DMS 273 (cell line): ENCODE data around the gene FSCN2.

Experiments used
- DNase-seq: peaks from one replicate; lab custom pipeline; 2025; ENCODE audit not compliant: unreplicated experiment; lab: John Stamatoyannopoulos, UW

The FSCN2 gene

DNA sequence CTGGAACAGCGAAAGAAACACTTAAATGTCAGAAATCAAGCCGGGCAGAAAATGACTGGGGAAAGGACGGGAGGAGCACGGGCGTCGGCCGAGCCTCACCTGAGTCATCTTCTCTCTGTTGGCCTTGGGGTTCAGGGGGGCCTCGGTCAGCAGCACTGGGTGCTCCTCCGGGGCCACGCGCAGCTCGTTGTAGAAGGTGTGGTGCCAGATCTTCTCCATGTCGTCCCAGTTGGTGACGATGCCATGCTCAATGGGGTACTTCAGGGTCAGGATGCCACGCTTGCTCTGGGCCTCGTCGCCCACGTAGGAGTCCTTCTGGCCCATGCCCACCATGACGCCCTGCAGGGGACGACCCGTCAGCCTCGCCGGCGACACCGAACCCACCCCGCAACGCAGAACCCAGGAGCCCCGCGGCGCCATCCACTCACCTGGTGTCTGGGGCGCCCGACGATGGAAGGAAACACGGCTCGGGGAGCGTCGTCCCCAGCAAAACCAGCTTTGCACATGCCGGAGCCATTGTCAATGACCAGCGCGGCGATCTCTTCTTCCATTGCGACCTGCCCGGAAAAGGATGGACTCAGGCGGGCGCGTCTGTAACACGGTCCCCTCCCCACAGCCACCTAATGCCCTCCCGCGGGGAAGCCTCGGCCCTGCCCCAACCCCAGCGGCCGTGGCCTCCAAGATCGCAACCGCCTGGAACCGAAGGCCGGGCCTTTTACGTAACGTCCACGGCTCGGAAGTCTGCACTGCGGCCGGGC lies 16.2 kb upstream of the FSCN2 start:
- DNase-seq = no peak

DNA sequence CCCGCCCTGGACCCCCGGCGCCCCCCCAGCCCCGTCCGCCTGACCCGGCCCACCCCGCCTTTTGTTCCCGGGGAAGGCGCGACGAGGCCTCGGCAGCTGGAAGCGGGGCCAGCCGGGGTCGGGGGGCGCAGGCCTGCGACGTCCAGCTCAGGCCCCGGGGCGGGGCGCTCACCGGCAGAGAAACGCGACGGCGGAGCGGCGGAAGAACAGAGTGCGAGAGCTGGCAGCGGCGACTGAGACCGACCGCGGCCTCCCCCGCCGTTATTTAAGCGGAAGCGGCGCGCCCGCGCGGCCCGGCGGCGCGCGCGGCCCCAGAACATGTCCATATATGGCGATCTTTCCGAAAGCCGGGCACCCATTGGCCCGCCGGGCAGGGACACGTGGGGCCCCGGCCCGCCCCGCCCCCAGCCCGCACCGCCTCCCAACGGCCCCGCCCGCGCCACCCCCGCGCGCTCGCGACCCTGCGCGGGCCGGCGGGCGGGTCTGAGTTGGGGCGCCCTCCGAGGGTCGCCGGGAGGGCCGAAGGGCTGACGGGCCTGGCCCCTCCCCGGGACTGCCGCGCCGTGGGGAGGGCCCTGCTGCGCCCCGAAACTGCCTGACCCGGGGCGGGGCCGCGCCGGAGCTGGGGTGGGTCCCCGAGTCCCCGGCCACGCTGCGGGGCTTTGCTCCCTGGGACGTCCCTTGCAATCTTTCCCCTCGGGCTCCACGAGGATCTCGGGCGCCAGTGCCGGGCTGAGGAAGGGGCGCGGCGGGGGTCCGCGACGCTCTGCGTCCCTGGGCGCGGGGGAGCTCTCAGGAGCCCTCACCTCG lies 15.4 kb upstream of the FSCN2 start, which contains the start of gene ACTG1:
Gene ACTG1, minus strand, starts transcription at position 238 of the 810 bp plus-strand sequence. CDS start 445 bp downstream, outside the sequence.
- DNase-seq = peak; percentile 96

DNA sequence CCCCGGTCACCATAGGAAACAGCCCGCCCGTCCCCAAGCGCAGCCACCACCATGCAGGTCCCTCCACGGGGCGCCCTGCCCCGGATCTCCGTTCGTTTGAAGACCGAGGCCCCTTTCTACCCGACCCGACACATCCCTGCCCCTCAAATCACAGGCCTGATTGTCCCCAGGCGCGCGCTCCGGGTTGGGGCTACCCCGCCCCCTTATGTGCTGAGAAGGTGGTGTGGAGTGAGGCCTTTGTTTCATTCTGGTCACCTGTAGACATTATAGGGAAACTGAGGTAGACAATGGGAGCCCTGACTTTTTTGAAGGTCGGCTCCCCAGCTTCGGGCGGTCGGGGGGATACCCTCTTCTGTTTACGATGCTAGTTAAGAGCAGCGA lies 14.8 kb upstream of the FSCN2 start:
- DNase-seq = peak; percentile 81

DNA sequence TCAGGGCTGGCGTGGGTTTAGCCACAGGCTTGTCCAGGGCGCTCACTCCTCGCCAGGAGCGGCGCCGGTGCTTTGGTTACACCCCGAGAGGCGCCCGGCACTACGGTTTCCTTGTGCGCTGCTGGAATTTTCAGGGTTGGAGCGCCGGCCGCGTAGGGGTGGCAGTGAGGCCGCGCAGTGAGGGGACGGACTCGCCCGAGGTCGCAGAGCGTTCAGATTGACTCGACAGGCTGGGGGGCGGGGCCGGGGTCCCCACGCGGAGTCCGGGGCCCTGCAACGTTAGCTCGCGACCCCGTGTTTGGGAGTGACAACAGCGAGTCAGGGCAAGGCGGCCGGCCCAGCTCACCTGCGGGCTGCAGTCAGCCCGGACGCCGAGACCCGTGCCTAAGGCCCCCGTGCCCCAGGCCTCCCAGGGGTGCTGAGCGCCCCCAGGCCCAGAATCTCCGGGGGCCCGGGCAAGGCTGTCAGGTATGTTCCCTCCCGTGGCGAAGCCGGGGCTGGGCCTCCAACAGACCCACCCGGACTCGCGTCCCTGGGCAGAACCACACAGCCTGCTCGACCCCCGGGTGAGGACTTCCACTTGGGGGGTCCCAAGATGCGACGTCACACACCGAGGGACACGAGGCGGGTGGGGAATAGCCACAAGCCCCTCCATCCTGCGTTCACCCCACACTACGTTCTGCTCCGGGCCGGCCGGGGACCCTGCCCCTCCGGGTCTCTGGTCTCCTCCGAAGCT lies 14.3 kb upstream of the FSCN2 start:
- peak; percentile 71 for DNase-seq

DNA sequence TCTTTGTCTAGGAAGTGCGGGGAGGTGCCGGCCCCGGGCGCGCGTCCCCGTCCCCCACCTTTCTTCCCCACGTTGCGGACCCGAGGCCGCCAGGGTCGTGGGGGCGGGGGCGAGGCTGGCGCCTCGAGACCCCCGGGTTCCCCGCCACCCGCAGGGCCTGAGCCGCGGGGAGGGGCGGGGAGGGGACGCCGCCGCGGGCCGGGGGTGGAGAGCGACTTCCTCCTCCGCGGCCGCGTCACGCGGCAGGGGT lies 13.8 kb upstream of the FSCN2 start:
- peak; percentile 69 for DNase-seq

DNA sequence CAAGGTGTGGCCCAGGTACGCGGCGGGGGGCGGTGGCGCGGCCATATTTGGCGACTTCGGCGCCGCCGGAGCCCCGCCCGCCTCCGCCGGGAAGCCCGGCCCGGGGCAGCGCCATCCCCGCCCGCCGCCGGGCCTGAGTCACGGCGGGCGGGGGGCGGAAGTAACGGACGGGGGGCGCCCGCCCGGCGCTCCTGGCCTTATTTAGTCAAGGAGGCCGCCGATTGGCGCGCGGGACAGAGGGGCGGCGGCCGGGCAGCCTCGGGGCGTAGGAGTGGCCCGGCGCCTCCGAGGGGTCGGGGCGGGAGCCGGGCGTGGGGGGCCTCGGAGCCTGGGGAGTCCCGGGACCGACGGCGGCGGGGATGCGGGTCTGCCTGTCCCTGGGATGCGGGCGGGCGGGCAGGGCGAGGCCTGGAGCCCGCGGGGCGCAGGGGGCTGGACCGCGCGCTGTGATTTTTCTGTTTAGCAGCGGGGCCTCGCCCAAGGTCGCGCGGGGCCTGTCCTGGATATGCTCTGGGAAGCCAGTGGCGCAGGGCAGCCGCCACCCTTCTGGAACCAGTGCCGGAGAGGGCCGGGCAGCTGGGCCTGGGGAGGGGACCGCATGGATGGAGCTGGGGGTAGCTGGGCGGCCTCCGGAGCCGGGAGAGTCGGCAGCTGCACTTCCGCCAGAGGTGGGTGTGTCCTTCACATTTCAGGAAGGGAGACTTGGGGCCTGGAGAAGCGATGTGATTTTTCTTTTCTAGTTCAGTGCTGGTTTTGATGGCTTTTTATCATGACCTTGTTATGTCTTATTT lies 13.2 kb upstream of the FSCN2 start:
- peak; percentile 91 for DNase-seq

DNA sequence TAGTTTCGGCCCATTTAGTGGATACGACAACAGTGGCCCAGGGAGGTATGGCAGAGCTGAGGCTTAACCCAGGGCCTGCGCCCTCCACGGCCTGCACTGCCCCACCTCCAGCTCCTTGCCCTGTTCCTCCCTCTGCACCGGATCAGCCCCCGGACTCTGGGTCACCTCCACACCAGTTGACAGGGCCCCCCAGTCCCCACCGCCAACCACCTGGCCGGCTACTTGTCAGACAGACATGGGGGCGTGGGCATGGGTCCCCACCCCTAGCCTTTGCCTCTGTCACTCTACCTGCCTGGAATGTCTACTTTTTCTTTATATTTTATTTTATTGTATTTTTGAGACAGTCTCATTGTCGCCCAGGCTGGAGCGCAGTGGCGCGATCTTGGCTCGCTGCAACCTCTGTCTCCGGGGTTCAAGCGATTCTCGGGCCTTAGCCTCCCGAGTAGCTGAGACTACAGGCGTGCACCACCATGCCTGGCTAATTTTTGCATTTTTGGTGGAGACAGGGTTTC lies 12.6 kb upstream of the FSCN2 start:
- DNase-seq = no peak

DNA sequence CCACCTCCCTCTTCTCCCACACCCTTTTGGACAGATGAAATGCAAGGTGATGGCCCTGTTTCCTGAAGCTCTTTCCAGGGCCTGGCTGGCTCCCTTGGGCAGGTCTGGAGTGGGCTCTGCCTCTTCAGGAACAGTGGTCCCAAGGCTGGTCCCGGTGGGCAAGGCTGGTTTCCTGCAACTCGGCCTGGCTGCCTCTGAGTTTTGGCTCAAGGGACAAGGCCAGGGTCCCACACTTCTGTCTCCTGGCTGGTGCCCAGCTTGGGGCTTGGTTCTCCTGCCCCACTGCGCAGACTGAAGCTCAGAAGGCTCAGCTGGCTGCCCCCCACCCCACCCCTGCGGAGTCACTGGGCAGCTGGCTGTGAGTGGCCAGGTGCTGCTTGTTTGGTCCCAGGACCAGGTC lies 11.7 kb upstream of the FSCN2 start:
- no peak for DNase-seq

DNA sequence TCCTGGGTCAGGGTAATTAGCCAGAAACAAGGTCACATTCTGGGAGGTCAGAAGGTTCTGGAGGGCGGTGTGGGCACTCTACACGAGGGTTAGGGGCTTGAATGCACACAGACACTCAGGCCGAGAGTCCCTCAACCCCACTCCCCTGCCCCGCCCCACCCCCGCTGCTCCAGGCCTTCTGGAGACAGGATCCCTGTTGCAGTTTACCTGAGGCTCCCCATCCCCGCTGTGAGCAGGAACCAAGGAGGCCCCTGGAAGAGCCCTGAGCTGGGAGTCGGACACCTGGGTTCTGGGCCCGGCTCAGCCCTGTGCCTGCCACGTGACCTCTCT lies 11.2 kb upstream of the FSCN2 start:
- DNase-seq = no peak

DNA sequence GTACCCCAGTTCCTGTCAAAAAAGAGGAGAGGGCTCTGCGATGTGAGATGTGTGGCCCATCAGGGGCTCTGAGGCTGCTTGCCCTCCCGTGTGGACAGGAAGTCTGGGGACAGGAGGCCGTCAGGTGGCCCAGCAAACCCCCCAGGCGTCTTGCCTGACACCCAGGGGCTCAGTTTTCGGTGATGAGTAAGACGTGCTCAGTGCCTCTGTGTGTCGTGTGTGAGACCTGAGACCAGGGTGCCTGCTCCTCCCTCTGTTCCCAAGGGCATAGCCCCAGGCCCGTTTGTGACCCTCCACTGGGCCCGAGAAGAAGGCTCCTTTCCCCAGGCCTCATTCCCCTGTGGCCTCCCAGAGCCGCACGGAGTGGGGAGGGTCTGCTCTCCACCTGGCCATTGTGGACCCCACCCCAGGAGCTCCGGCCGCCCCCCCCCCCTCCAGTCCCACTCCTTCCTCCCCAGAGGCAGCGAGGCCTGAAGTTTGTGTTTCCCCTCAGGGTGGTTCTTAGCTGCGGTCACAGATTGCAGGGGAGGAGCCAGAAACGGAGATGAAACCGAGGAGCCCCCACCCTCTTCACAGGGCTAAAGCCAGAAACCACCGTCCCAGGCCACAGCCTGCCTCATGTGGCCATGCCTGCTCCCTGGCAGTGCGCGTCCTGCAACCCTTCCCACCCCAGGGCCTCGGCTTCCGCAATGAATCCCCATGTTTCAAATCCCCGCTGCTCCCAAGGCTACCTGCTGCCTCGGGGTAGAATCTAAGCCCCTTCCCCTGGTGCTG lies 10.7 kb upstream of the FSCN2 start:
- peak; percentile 42 for DNase-seq

DNA sequence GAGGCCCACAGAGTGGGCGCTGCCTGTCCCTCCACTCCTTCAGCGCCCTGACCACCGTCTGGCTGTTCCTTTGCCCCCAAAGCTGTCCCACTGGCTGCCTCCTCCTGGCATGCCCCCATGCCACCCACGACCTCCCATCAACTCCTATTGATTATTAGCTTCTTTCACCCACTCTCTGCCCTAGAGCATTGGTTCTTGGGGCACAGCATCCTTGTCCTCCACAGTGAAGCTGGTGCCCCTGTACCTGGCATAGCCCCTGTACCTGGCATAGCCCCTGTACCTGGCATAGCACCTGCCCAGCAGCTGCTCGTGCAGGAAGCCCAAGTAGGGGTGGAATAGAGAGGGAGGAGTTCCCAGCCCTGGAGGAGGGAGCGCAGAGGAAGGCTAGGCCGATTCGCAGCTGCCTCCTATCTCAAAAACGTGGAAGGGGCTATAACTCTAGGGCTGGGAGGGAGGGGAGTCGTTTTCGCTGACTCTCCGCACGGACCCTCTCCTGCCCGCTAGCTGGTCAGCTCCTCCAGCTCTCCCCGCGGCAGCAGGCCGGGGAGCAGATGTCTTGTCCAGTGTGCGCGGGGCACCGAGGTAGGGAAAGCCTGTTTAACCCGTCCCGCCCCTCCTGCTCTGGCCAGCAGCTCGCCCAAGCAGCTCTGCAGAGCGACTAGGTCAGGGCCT lies 9.9 kb upstream of the FSCN2 start:
- DNase-seq = no peak

DNA sequence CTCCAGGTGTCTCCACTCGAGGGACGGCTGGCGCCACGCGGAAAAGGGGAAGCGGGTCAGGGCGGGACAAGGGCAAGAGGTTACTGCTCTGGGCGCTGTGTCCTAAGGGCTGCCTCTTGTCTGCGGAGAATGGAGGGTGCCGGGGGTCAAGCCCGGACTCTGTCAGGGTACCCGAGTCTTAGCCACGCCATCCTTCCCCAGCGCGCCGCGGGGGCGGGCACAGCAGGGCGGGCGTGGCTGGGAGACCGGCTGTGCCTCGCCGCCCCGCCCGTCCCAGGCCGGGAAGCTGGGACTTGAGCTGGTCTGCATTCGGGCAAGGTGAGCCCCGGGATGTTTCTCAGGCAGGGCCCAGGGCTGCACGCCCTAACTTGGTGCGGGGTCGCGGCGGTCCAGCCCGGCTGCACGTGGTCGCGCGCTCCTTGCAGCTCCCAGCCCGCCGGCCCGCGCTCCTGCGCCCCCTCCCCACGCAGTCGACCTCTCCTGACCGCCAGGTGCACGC lies 9.3 kb upstream of the FSCN2 start:
- peak; percentile 53 for DNase-seq

DNA sequence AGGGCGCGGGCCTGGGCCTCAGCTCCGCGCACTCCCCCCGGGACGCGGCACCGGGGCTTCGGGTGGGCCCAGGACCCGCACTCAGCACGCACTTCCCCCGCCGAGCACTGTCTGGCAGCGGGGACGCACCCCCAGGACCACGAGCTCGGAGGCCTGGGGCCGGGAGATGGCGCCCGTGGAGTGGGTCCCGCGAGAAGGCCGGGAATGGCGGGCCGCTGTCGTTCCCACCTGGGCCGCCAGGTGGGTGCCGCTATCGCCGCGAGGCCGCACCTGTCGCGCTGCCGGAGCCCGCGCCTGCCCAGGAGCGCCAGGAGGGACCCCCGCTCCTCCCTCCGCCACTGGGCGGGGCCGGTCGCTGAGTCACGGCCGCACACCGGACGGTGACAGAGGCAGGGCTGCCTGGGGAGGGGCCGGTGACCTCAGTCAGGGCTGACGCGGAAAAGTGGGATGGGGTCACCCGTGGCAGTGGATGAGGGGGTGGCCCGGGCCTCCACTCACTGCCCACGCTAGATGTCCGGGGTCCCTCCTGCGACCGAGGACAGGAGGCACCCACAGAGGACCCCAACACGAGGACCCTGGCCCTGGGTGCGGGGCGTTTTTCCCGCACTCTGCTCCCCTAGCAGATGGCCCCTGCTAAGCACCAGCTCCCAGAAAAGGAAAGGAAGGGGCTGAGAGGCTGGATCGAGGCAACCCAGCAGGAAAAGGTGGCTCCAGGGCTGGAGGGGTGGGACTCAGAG lies 8.7 kb upstream of the FSCN2 start:
- peak; percentile 47 for DNase-seq

DNA sequence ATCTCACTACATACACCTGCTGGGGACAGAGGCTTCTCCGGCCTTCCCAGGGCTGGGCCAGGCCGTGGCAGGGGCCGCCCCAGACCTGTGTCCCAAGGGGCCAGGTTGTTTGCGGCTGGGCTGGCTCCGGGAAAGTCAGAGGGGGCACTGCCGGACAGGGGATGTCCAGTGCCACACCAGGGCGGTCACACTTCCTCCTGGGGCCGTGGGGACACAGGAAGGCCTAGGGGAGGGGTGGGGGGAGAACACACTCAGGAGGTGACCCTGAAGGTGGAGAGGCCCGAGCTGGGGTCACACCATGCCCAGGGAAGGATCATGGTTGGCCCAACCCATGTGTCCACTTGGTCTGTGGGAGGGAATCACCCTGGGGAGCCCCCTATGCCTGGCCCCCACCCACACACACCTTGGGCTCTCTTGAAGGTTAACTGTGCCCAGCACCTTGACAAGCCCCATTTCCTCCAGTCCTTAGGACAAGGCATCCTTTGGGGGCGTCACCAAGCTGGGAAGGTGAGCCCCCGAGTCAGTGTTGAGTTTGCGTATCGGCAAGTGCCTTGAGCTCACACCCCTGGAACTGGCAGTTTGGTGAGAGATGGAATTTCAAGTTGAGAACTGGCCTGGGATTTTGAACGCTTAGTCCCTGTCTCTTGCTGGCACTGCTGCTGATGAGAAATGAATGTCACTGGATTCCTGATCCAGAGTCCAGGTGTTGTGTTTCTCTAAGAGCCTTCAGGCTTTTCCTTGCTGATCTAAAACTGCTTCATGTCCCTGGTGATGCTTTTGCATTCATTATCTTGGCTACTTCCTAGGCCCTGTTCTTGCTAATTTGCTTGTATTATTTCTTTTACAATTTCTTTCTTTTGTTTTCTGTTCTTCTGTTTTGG lies 7.9 kb upstream of the FSCN2 start:
- DNase-seq = no peak

DNA sequence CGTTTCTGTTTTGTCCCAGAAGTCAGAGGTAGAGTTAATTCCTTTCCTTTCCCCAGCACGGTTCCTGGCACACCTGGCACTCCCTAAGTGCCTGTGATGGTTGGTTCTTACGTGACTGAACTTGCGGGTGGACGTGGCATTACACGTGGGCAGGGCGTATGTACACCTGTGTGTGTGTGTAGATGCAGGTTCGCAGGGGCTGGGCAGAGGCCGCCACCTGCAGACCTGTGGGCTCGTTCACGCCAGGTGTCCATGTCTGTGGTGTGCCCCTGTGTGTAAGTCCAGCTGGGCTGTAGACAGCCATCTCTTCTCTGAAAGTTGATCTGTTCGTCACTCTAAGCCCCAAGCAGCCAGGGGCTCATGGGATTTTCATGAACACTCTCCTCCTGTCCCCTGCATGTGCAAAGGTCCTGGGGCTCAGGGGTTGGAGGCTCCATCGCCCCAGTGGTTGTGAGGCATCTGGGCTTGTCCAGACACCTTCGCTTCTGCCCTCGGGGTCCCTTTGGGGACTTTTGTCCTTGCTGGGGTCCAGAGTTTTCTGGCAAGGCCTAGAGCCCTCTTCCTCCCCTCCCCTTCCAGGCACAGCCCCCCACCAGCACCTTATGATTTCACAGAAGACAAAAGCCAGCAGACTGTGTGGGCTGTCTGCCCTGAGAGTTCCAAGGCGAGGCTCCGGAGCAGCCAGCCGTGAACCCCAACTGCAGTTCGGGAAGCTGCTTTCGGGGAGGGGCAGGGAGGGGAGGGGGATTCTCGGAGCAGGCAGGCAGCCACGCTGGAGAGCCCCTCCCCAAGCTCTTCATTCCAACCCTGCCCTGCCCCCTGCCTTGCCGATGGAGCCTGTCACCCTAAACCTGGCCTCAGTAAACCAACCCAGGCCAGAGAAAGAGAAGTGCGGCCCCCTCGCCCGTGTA lies 5.4 kb upstream of the FSCN2 start:
- DNase-seq = peak; percentile 59

DNA sequence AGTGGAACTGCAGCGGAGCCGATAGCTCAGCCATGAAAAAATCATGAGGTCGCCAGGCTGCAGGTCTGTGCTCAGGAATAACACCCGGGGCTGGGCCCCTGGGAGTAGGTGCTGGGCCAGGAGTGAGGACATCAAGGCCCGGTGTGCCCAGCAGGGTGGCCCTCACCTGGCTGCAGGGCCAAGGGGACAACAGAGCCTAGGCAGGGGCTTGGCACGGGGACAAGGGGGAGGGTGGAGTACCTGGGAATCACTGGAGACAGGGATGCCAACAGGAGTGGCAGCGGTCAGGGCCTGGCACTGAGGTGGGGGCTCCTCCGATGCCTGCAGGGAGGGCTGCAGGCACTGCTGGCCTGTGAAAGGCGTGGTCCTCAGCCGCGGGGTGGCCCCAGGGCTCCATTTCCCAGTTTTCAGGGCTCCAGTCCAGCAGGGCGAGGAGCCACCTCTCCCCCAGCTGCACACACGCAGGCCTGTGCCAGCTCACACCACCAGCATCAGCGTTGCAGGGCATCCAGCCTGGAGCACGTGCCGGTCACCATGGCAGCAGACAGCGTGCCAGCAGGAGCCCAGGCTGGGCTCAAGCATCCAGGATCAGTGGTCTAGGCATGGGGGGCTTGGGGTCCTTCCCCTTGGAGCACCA lies 4.7 kb upstream of the FSCN2 start:
- peak; percentile 89 for DNase-seq
